Measurements from ENCODE around the gene NOTUM.

- TF ChIP-seq CTCF (IDR thresholded peaks at IDR 0.05) (no peak), POLR2A (IDR thresholded peaks at IDR 0.05) (no peak)
Measured at GRCh38 chr17:81980122-81980521, 19.1 kb upstream of the NOTUM start.

Data from upper lobe of left lung (tissue), 4 donors.